ENCODE results near the gene TCF21.

DNA sequence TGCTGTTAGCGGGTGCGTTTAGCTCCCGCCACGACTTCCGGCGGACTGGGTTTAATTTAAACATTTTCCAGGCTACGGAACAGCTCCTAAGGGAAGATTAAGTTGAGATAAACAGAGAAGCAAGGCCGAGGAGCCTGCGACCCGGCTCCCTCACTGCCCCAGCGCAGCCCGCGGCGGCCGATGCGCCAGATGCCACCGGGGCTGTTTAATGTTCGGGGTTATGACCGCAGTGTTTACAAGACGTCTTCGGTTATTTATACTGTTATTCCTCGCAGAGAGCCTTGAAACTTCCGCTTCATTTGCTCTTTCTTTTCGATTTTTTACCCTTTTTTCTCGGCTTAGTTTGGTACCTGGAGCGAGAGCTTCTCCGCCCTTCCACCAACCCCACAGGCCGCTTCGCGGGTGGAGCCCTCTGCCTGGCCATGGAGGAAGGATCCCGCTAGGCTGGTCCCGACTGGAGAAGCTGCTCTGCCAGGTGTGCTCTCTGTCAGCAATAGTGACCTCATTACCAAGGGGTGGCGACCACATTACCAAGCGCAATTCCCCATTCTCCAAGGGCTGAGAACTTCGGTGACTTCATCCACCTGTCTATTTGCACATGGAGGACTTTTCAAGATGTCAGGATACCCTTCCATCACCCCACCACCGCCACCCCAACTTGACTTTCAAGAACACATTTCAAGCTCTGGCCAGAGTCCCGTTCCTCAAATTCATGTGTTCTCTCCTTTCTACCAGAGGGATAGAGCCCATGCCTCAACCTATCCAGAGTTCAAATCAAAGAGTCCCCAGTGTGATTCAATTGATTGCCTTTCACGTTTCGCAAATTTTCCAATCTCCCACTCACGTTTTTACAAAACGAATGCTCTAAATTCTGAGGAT lies 4.1 kb downstream of the TCF21 start:
- TF ChIP-seq, protein P1, sequence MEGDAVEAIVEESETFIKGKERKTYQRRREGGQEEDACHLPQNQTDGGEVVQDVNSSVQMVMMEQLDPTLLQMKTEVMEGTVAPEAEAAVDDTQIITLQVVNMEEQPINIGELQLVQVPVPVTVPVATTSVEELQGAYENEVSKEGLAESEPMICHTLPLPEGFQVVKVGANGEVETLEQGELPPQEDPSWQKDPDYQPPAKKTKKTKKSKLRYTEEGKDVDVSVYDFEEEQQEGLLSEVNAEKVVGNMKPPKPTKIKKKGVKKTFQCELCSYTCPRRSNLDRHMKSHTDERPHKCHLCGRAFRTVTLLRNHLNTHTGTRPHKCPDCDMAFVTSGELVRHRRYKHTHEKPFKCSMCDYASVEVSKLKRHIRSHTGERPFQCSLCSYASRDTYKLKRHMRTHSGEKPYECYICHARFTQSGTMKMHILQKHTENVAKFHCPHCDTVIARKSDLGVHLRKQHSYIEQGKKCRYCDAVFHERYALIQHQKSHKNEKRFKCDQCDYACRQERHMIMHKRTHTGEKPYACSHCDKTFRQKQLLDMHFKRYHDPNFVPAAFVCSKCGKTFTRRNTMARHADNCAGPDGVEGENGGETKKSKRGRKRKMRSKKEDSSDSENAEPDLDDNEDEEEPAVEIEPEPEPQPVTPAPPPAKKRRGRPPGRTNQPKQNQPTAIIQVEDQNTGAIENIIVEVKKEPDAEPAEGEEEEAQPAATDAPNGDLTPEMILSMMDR (IDR thresholded peaks at IDR 0.05), result no peak
- no peak for TF ChIP-seq POLR2A (IDR thresholded peaks at IDR 0.05)
- TF ChIP-seq EP300 (IDR thresholded peaks at IDR 0.05), result no peak
